ENCODE results near the gene TTC3. TPM values are rescaled to one million over a fixed set of nuclear protein-coding genes. Genes with fewer than 3 reads are reported as not detected.

The TTC3 gene
- total and polyA plus RNA-seq, 8 donors, result 103 to 214 (median 191) TPM

DNA sequence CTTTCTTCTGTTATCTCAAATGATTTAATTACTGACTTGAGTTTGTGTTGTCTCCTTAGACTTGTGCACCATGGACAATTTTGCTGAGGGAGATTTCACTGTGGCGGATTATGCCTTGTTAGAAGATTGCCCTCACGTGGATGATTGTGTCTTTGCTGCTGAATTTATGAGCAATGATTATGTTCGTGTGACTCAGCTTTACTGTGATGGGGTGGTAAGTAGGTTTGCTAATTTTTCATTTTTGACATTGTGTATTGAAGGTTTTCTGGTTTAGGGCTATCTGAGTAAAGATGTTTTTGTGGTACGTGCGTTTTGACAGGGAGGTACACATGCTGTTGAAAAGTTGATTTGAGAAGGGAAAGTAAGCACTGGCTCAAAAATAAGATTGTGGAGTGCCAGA lies 14.1 kb downstream of the TTC3 start:
- Histone ChIP-seq H3K27me3 (no peaks in the 10 kb centered on the region), H3K27ac (no peak overlapping the region), H3K4me1 (peaks cover 7 to 10% of the 10 kb centered on the region in 2 donors), H3K4me3 (no peak overlapping the region), H3K9me3 (no peaks in the 10 kb centered on the region), H3K36me3 (peaks cover 0 to 11% of the 10 kb centered on the region in 2 donors)
- DNase-seq, result no peak
- no peak for ATAC-seq
- intact Hi-C loops (cut with DNase I), result no loop called here
- TF ChIP-seq, protein P1, sequence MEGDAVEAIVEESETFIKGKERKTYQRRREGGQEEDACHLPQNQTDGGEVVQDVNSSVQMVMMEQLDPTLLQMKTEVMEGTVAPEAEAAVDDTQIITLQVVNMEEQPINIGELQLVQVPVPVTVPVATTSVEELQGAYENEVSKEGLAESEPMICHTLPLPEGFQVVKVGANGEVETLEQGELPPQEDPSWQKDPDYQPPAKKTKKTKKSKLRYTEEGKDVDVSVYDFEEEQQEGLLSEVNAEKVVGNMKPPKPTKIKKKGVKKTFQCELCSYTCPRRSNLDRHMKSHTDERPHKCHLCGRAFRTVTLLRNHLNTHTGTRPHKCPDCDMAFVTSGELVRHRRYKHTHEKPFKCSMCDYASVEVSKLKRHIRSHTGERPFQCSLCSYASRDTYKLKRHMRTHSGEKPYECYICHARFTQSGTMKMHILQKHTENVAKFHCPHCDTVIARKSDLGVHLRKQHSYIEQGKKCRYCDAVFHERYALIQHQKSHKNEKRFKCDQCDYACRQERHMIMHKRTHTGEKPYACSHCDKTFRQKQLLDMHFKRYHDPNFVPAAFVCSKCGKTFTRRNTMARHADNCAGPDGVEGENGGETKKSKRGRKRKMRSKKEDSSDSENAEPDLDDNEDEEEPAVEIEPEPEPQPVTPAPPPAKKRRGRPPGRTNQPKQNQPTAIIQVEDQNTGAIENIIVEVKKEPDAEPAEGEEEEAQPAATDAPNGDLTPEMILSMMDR (IDR thresholded peaks at IDR 0.05), result no peak

- ATAC-seq (no peak), DNase-seq (peak in 1 of 4 donors; percentile 41)
- TF ChIP-seq, protein P1 (IDR thresholded peaks at IDR 0.05), result no peak
- peaks cover 6 to 7% of the 10 kb centered on the region in 2 donors for H3K4me1 ChIP-seq
- no peaks in the 10 kb centered on the region for H3K9me3 ChIP-seq
- no peak overlapping the region for H3K27ac ChIP-seq
- intact Hi-C loops (cut with DNase I), result no loop called here
- no peak overlapping the region for H3K4me3 ChIP-seq
- peaks cover 0 to 18% of the 10 kb centered on the region in 2 donors for H3K36me3 ChIP-seq
- H3K27me3 ChIP-seq, result no peaks in the 10 kb centered on the region
These were observed 15.2 kb downstream of the TTC3 start for GRCh38 chr21:37088186-37088735.

GRCh38 chr21:37093977-37094376 lies 20.9 kb downstream of the TTC3 start:
- no peak for DNase-seq
- TF ChIP-seq, protein P1 (IDR thresholded peaks at IDR 0.05), result no peak
- H3K4me3 ChIP-seq, result no peak overlapping the region
- no peak for ATAC-seq
- H3K36me3 ChIP-seq, result peaks cover 0 to 55% of the 10 kb centered on the region in 2 donors
- H3K9me3 ChIP-seq, result no peaks in the 10 kb centered on the region
- no peaks in the 10 kb centered on the region for H3K27me3 ChIP-seq
- H3K4me1 ChIP-seq, result no peaks in the 10 kb centered on the region
- H3K27ac ChIP-seq, result no peak overlapping the region
- intact Hi-C loops (cut with DNase I), result no loop called here

GRCh38 chr21:37095821-37096220 lies 22.8 kb downstream of the TTC3 start:
- no peak for DNase-seq
- intact Hi-C loops (cut with DNase I), result no loop called here
- no peak overlapping the region for H3K27ac ChIP-seq
- no peaks in the 10 kb centered on the region for H3K4me1 ChIP-seq
- ATAC-seq, result no peak
- no peak overlapping the region for H3K4me3 ChIP-seq
- no peaks in the 10 kb centered on the region for H3K9me3 ChIP-seq
- H3K27me3 ChIP-seq, result no peaks in the 10 kb centered on the region
- TF ChIP-seq, protein P1 (IDR thresholded peaks at IDR 0.05), result no peak
- peaks cover 0 to 64% of the 10 kb centered on the region in 2 donors for H3K36me3 ChIP-seq

DNA sequence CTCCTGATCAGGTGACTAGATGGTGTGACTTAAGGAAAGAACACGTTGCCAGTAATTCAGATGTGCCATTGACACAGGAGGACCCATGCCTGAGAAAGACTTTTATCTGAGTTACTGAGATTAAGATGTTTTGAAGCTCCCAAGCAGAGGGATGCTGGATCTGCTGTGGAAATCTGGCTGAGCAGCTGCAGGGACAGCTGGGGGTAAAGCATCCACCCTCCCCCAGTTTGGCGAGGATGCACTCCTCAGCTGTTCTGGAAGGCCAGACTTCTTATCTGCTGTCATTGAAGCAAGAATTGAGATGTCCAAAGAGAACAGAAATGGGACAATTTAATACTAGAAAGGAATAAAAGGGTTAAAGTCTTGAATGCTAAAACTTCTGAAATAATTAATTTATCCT lies 25.7 kb downstream of the TTC3 start:
- ATAC-seq (no peak), DNase-seq (no peak)
- H3K27me3 ChIP-seq, result no peaks in the 10 kb centered on the region
- intact Hi-C loops (cut with DNase I), result no loop called here
- H3K9me3 ChIP-seq, result no peaks in the 10 kb centered on the region
- H3K27ac ChIP-seq, result no peak overlapping the region
- H3K4me3 ChIP-seq, result no peak overlapping the region
- TF ChIP-seq, protein P1 (IDR thresholded peaks at IDR 0.05), result no peak
- no peaks in the 10 kb centered on the region for H3K4me1 ChIP-seq
- peaks cover 0 to 46% of the 10 kb centered on the region in 2 donors for H3K36me3 ChIP-seq
